ENCODE data around the gene ADAP1. TPM values are rescaled to one million over a fixed set of nuclear protein-coding genes. Genes with fewer than 3 reads are reported as not detected.

ADAP1 gene
- total RNA-seq, 1 experiment from 2014 or later = 31.2 TPM

GRCh38 chr7:895451-896052 is 58.9 kb downstream of the ADAP1 start:
- Histone ChIP-seq H3F3A (ENCODE audit: low read length, unreplicated experiment) (no peaks in the 10 kb centered on the region), H4K20me1 (ENCODE audit: low read length) (no peaks in the 10 kb centered on the region), H3K9me2 (replicated peaks; ENCODE audit: low read length) (no peaks in the 10 kb centered on the region), H3K4me1 (ENCODE audit: insufficient read depth, low read length) (no peaks in the 10 kb centered on the region), H3K27me3 (ENCODE audit: low read length) (no peaks in the 10 kb centered on the region), H3K79me2 (ENCODE audit: low read length) (no peaks in the 10 kb centered on the region), H3K27ac (ENCODE audit: low read length) (no peak overlapping the region), H3K9ac (ENCODE audit: low read length) (no peak overlapping the region), H3K4me3 (ENCODE audit: low read length) (no peak overlapping the region), H3K9me3 (ENCODE audit: low read length) (no peaks in the 10 kb centered on the region), H3K36me3 (ENCODE audit: low read depth, low read length) (peaks cover 8% of the 10 kb centered on the region; the same call in 1 of the 2 replicates), H3K4me2 (ENCODE audit: low read length) (no peak overlapping the region), H2AFZ (ENCODE audit: low read length) (no peak overlapping the region)
- ChIA-PET POLR2A (ENCODE audit: unreplicated experiment) (no interaction called here), CTCF (no interaction called here)
- DNase-seq = no peak
- intact Hi-C loops (cut with micrococcal nuclease) = no loop called here
- BruUV-seq (replicated peaks) = no TSS peak
- no peak for TF ChIP-seq EZH2phosphoT487 (IDR thresholded peaks at IDR 0.05; ENCODE audit: borderline replicate concordance, low read length)
- no peak for TF ChIP-seq CTCF (conservative IDR thresholded peaks at IDR 0.05; ENCODE audit: low read depth, low read length)
- TF ChIP-seq EZH2 (IDR thresholded peaks at IDR 0.05; ENCODE audit: low read length, unreplicated experiment) = no peak
- ATAC-seq = no peak

- peaks cover 8% of the 10 kb centered on the region; the same call in 1 of the 2 replicates for H3K36me3 ChIP-seq (ENCODE audit: low read depth, low read length)
- ATAC-seq (no peak), DNase-seq (no peak)
- CTCF ChIA-PET = no interaction called here
- no peaks in the 10 kb centered on the region for H3K4me1 ChIP-seq (ENCODE audit: insufficient read depth, low read length)
- H3K27ac ChIP-seq (ENCODE audit: low read length) = no peak overlapping the region
- no peaks in the 10 kb centered on the region for H3K27me3 ChIP-seq (ENCODE audit: low read length)
- no peaks in the 10 kb centered on the region for H3K79me2 ChIP-seq (ENCODE audit: low read length)
- intact Hi-C loops (cut with micrococcal nuclease) = no loop called here
- H3K9me2 ChIP-seq (replicated peaks; ENCODE audit: low read length) = no peaks in the 10 kb centered on the region
- TF ChIP-seq EZH2phosphoT487 (IDR thresholded peaks at IDR 0.05; ENCODE audit: borderline replicate concordance, low read length) (no peak), EZH2 (IDR thresholded peaks at IDR 0.05; ENCODE audit: low read length, unreplicated experiment) (no peak), CTCF (conservative IDR thresholded peaks at IDR 0.05; ENCODE audit: low read depth, low read length) (no peak)
- BruUV-seq (replicated peaks) = no TSS peak
- H2AFZ ChIP-seq (ENCODE audit: low read length) = no peak overlapping the region
- POLR2A ChIA-PET (ENCODE audit: unreplicated experiment) = no interaction called here
- H3F3A ChIP-seq (ENCODE audit: low read length, unreplicated experiment) = no peaks in the 10 kb centered on the region
- no peak overlapping the region for H3K4me2 ChIP-seq (ENCODE audit: low read length)
- no peak overlapping the region for H3K9ac ChIP-seq (ENCODE audit: low read length)
- no peaks in the 10 kb centered on the region for H4K20me1 ChIP-seq (ENCODE audit: low read length)
- no peak overlapping the region for H3K4me3 ChIP-seq (ENCODE audit: low read length)
- no peaks in the 10 kb centered on the region for H3K9me3 ChIP-seq (ENCODE audit: low read length)
These were observed 59.5 kb downstream of the ADAP1 start for GRCh38 chr7:894927-895450.

GRCh38 chr7:894164-894867 is 60.2 kb downstream of the ADAP1 start:
- H3K27me3 ChIP-seq (ENCODE audit: low read length) = no peaks in the 10 kb centered on the region
- BruUV-seq (replicated peaks) = no TSS peak
- H3K9ac ChIP-seq (ENCODE audit: low read length) = no peak overlapping the region
- no peaks in the 10 kb centered on the region for H3K79me2 ChIP-seq (ENCODE audit: low read length)
- H3K4me1 ChIP-seq (ENCODE audit: insufficient read depth, low read length) = no peaks in the 10 kb centered on the region
- CTCF ChIA-PET = no interaction called here
- H3K36me3 ChIP-seq (ENCODE audit: low read depth, low read length) = peaks cover 8% of the 10 kb centered on the region; the same call in 1 of the 2 replicates
- POLR2A ChIA-PET (ENCODE audit: unreplicated experiment) = no interaction called here
- H3K9me2 ChIP-seq (replicated peaks; ENCODE audit: low read length) = no peaks in the 10 kb centered on the region
- H3K9me3 ChIP-seq (ENCODE audit: low read length) = no peaks in the 10 kb centered on the region
- no peak overlapping the region for H3K4me2 ChIP-seq (ENCODE audit: low read length)
- H4K20me1 ChIP-seq (ENCODE audit: low read length) = no peaks in the 10 kb centered on the region
- H2AFZ ChIP-seq (ENCODE audit: low read length) = no peak overlapping the region
- H3K27ac ChIP-seq (ENCODE audit: low read length) = no peak overlapping the region
- no peak for ATAC-seq
- no peak for TF ChIP-seq EZH2phosphoT487 (IDR thresholded peaks at IDR 0.05; ENCODE audit: borderline replicate concordance, low read length)
- no peak for TF ChIP-seq CTCF (conservative IDR thresholded peaks at IDR 0.05; ENCODE audit: low read depth, low read length)
- TF ChIP-seq EZH2 (IDR thresholded peaks at IDR 0.05; ENCODE audit: low read length, unreplicated experiment) = no peak
- DNase-seq = no peak
- intact Hi-C loops (cut with micrococcal nuclease) = no loop called here
- H3K4me3 ChIP-seq (ENCODE audit: low read length) = no peak overlapping the region
- H3F3A ChIP-seq (ENCODE audit: low read length, unreplicated experiment) = no peaks in the 10 kb centered on the region

Measured in PC-3 (cell line).